Measurements from ENCODE around the gene GTPBP6.

GTPBP6 gene

DNA sequence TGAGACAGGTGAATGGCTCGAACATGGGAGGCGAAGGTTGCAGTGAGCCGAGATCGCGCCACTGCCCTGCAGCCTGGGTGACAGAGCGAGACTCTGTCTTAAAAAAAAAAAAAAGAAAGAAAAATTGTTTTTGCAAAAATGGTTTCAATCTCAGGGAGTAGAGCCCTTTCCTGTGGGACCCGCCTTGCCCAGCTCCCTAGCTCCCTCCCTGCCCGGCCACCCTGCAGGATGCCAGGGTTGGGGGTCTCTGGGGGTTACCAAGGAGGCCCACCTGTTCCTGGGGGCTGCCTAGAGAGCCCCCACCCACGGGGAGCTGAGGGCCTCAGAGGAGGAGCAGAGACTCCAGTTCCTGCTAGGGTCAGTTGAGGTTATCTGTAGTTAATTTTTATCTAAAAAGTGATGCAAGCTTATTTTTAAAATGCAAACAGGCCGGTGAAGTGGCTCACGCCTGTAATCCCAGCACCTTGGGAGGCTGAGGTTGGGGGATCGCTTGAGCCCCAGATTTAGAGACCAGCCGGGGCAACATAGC lies 56.2 kb downstream of the GTPBP6 start:
- DNase-seq: peak in 1 of 2 donors; percentile 11

DNA sequence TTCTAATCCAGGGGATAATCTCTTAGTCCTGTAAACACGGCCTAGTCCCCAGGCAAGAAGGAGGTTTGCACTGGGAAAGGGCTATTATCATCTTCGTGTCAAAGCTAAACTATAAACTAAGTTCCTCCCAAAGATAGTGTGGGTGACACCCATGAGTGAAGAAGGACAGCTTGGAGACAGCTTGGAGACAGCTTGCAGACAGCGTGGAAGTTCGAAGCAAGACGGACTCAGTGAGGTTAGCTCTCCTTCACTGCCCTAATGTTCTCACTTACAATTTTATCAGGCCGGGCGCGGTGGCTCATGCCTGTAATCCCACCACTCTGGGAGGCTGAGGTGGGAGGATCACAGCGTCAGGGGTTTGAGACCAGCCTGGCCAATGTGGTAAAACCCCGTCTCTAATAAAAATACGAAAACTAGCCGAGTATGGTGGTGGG lies 56.7 kb downstream of the GTPBP6 start:
- DNase-seq: peak in 1 of 2 donors; percentile 7

GRCh38 chrX:261167-261918 lies 57.3 kb downstream of the GTPBP6 start:
- peak in 1 of 2 donors; percentile 11 for DNase-seq

DNA sequence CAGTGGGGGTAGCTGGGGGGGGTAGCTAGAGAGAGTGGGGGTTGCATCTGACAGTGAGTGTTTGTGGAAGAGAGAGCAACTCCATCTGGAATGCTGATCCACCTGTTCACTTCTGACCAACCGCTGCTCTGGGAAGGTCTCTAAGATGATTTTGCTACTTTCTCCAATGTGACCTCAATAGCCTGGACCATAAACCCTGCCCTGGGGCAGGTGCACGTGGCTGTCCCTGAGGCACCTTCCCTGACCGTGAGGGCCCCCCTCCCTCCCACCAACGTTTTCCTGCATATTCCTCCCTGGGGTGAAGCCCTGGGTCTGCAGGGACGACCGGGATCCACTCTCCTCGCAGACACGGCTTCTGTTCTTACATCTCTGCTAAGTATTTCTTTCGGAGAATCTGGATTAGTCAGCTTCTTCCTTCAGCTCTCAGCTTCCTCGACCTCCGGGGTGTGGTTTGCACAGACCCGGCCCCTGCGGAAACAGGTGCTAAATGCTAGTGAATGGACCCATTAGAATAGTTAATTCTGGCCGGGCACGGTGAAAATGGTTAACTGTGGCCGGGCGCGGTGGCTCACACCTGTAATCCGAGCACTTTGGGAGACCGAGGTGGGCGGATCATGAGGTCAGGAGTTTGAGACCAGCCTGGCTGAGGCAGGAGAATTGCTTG lies 58.8 kb downstream of the GTPBP6 start:
- DNase-seq: peak in 1 of 2 donors; percentile 17

DNA sequence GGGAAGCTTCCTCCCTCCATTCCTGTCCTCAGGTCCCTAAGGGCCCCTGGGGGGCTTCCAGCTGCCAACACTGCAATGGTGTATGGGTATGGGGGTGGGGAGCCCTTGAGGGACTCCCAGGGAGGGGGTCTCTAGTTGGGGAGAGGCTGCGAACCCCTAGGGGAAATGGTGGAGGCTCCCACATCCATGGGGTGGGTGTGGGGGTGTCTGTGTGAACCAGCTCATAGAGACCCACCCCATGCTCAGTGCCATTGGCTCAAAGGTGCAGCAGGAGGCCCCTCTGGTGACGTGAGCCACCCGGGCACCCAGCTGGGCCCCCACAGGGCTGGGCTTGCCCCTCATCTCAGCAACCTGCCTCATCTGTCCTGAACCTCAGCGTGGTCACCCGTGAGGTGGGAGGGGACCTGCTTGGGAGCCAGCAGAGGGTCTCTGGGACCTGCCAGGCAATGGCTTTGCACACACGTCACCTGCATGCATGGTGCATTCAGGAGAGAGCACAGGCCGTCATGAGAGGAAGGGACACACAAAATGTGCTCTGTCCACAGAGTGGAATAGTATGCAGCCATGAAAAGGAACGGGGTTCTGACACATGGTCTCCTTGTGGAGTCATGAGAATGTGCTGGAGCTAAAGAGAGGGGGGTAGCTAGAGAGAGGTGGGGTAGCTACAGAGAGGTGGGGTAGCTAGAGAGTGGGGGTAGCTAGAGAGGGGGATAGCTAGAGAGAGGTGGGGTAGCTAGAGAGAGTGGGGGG lies 60.1 kb downstream of the GTPBP6 start:
- peak in 1 of 2 donors; percentile 11 for DNase-seq

DNA sequence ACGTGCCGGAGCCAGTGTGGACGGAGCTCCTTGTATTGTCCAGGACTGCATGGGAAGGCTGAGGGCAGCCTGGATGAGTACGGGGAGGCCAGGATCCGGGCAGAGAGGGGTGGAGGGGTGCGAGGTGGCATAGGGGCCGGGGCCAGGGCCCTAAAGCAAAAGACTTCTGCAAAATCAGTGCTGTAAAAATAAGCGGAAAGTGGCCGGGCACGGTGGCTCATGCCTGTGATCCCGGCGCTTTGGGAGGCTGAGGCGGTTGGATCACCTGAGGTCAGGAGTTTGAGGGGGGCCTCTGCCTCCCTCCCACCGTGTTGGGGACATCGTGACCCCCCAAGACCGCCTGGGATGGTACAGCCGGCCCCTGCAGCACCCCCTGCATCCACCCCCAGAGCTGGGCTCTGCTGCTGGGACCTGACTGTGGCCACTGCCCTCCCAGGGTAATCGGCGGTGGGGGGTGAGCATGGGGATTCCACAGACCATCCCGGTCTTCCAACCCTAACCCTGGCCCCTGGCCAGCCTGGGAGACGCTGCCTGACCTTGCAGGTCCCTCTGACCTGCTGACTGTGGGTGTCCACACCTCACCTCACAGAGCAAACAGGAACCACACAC lies 60.8 kb downstream of the GTPBP6 start:
- DNase-seq: peak in 1 of 2 donors; percentile 11

GRCh38 chrX:257054-257453 lies 61.5 kb downstream of the GTPBP6 start:
- DNase-seq: peak in 1 of 2 donors; percentile 4

DNA sequence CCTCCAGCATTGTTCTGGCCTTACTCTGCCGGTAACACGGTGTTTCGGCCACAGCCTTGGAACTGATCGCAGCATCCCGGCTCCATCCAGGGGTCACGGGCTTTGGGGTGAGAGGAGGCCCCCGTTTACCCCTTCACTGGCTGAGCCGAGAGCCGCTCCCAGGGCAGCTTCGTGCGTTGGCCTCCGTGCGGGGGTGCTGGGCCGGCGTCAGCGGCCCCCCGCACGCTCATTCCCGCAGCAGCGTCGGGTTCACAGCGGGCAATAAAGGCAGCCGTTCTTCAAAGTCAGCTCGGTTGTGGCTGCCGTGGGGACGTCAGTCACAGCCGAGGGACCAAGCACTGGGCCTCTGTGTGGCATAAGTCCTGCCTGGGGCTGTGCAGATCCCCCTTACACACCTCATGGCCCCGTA lies 62.7 kb downstream of the GTPBP6 start:
- peak in 1 of 2 donors; percentile 4 for DNase-seq

All from stimulated activated CD4-positive, alpha-beta T cell treated with anti-CD3 and anti-CD28 coated beads, Interleukin-2, amount 100 ng/mL, for 24 hours (primary cell).